Measurements from ENCODE around the gene LPGAT1.

DNA sequence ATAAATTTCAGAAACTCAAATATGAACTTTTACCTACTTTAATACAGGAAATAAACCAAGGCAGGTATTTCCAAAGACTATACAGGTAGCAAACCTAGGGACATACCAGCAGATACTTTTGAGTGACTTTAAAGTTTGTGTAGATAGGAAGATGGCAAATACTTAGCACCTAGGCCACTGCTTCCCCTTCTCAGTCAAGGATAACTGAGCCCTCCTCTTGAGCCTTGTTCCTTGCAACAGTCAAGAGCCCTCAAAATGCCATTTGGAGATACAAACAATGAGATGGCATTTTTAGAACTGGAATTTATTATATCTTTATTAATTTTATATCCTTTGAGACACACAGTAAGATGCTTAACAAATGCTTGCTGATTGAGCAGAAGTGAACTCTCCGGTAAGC, 65.9 kb downstream of the LPGAT1 start:
- TF ChIP-seq SPI1 (IDR thresholded peaks at IDR 0.05; ENCODE audit: low read depth, low read length) (no peak), POLR2A (IDR thresholded peaks at IDR 0.05; ENCODE audit: low read depth, low read length) (no peak), POLR2AphosphoS5 (IDR thresholded peaks at IDR 0.05; ENCODE audit: low read depth, low read length) (no peak), POU2F2 (IDR thresholded peaks at IDR 0.05; ENCODE audit: low read depth, low read length) (no peak)

Data from GM12891 (cell line).